SK-N-SH treated with all-trans-retinoic acid at 6 μM for 48 hours (cell line): Measurements from ENCODE around the gene ZNF791.

ENCODE experiments used
- ARNTL ChIP-seq: fragments of 450-650 bp; formaldehyde crosslinking; IDR thresholded peaks from 2 replicates; pipeline ENCODE4 v1.5.0; 2020; ENCODE audit warnings: low read depth, mild to moderate bottlenecking, moderate library complexity, borderline replicate concordance
- BACH2 ChIP-seq: fragments of 250-450 bp; sonication (Bioruptor Pico); IDR thresholded peaks from 2 replicates; pipeline ENCODE4 v1.9.0; 2021; ENCODE audit warnings: mild to moderate bottlenecking, borderline replicate concordance
- CSDC2 ChIP-seq: fragments of 250-450 bp; sonication (Bioruptor Pico); IDR thresholded peaks from 2 replicates; pipeline ENCODE4 v1.5.0; 2020; ENCODE audit warnings: mild to moderate bottlenecking, moderate library complexity
- CSRNP3 ChIP-seq: fragments of 250-450 bp; sonication (Bioruptor Pico); IDR thresholded peaks from 2 replicates; pipeline ENCODE4 v1.5.1; 2021; ENCODE audit warnings: mild to moderate bottlenecking, moderate library complexity
- OSR1 ChIP-seq: fragments of 250-450 bp; sonication (Bioruptor Pico); IDR thresholded peaks from 2 replicates; pipeline ENCODE4 v1.8.0; 2022; ENCODE audit warnings: moderate library complexity, mild to moderate bottlenecking, inconsistent platforms
- PATZ1 ChIP-seq: fragments of 250-450 bp; sonication (Bioruptor Pico); IDR thresholded peaks from 2 replicates; pipeline ENCODE4 v1.8.0; 2020; ENCODE audit warnings: mild to moderate bottlenecking, moderate library complexity, borderline replicate concordance
- POU6F1 ChIP-seq: fragments of 250-450 bp; sonication (Bioruptor Pico); IDR thresholded peaks from 2 replicates; pipeline ENCODE4 v1.8.0; 2021; ENCODE audit warnings: low read depth, mild to moderate bottlenecking, moderate library complexity, borderline replicate concordance
- PPARA ChIP-seq: fragments of 250-450 bp; sonication (Bioruptor Pico); IDR thresholded peaks from 2 replicates; pipeline ENCODE4 v1.5.0; 2020; ENCODE audit warnings: mild to moderate bottlenecking, borderline replicate concordance
- RARB ChIP-seq: fragments of 250-450 bp; sonication (Bioruptor Pico); IDR thresholded peaks from 2 replicates; pipeline ENCODE4 v1.8.0; 2021; ENCODE audit warnings: mild to moderate bottlenecking, moderate library complexity
- SNAI2 ChIP-seq: fragments of 250-450 bp; sonication (Bioruptor Pico); IDR thresholded peaks from 2 replicates; pipeline ENCODE4 v1.5.0; 2020; ENCODE audit warnings: mild to moderate bottlenecking, moderate library complexity
- TCF4 ChIP-seq: fragments of 250-450 bp; sonication (Bioruptor Pico); IDR thresholded peaks from 2 replicates; pipeline ENCODE4 v1.8.0; 2021; ENCODE audit warnings: mild to moderate bottlenecking, moderate library complexity, borderline replicate concordance
- TOX ChIP-seq: fragments of 250-450 bp; sonication (Bioruptor Pico); IDR thresholded peaks from 2 replicates; pipeline ENCODE4 v1.8.0; 2021; ENCODE audit warnings: mild to moderate bottlenecking, moderate library complexity, borderline replicate concordance
- TSHZ2 ChIP-seq: fragments of 250-450 bp; sonication (Bioruptor Pico); IDR thresholded peaks from 2 replicates; pipeline ENCODE4 v1.5.0; 2020; ENCODE audit warnings: mild to moderate bottlenecking, moderate library complexity
- ZFP3 ChIP-seq: fragments of 250-450 bp; sonication (Bioruptor Pico); IDR thresholded peaks from 2 replicates; pipeline ENCODE4 v1.5.0; 2020; ENCODE audit warnings: mild to moderate bottlenecking, moderate library complexity

- TF ChIP-seq TOX (no peak), RARB (CRISPR knock-in tag) (no peak), BACH2 (no peak), ARNTL (CRISPR knock-in tag) (no peak), PATZ1 (CRISPR knock-in tag) (no peak), PPARA (CRISPR knock-in tag) (no peak), OSR1 (no peak), TCF4 (CRISPR knock-in tag) (no peak), ZFP3 (CRISPR knock-in tag) (no peak), TSHZ2 (CRISPR knock-in tag) (no peak), CSDC2 (CRISPR knock-in tag) (no peak), POU6F1 (no peak), CSRNP3 (CRISPR knock-in tag) (no peak), SNAI2 (CRISPR knock-in tag) (no peak)
These were observed 3.9 kb upstream of the ZNF791 start for GRCh38 chr19:12606796-12607195.
